Effector CD8-positive, alpha-beta T cell (primary cell): ENCODE results near the gene KNDC1.
"Not testable (repeated sequence)": the region's sequence is repeated elsewhere in the genome, so short reads cannot be mapped to it uniquely, and the experiment has no call there.

Experiments used
- DNase-seq: peaks from one replicate; lab custom pipeline; 2025; lab: John Stamatoyannopoulos, UW

KNDC1 gene

GRCh38 chr10:133162178-133162909, 2.3 kb downstream of the KNDC1 start:
- no peak for DNase-seq

GRCh38 chr10:133162910-133163856, 3.2 kb downstream of the KNDC1 start:
- no peak for DNase-seq

- DNase-seq: no peak
These were observed 4.1 kb downstream of the KNDC1 start for GRCh38 chr10:133163889-133164815.

GRCh38 chr10:133164816-133165555, 5.0 kb downstream of the KNDC1 start:
- no peak for DNase-seq

- DNase-seq: no peak
These were observed 5.8 kb downstream of the KNDC1 start for GRCh38 chr10:133165556-133166503.

- no peak for DNase-seq
These were observed 6.4 kb downstream of the KNDC1 start for GRCh38 chr10:133166504-133166827.

- no peak for DNase-seq
These were observed 7.0 kb downstream of the KNDC1 start for GRCh38 chr10:133166828-133167692.

GRCh38 chr10:133167693-133168616, 7.9 kb downstream of the KNDC1 start:
- DNase-seq: no peak

GRCh38 chr10:133168617-133169031, 8.6 kb downstream of the KNDC1 start:
- no peak for DNase-seq

- no peak for DNase-seq
These were observed 9.3 kb downstream of the KNDC1 start for GRCh38 chr10:133169173-133169947.

- DNase-seq: no peak
These were observed 10.1 kb downstream of the KNDC1 start for GRCh38 chr10:133170092-133170491.

GRCh38 chr10:133173860-133174640, 14.0 kb downstream of the KNDC1 start:
- no peak for DNase-seq

GRCh38 chr10:133174689-133175263, 14.8 kb downstream of the KNDC1 start:
- no peak for DNase-seq

- not testable (repeated sequence) for DNase-seq
These were observed 15.6 kb downstream of the KNDC1 start for GRCh38 chr10:133175624-133176023.

GRCh38 chr10:133176546-133176945, 16.5 kb downstream of the KNDC1 start:
- DNase-seq: no peak
